SH-SY5Y (cell line): ENCODE results near the gene ADAMTS3.

Source experiments
- GATA2 ChIP-seq: IDR thresholded peaks from 2 replicates; pipeline ENCODE4 v1.6.1; 2011; ENCODE audit warnings: mild to moderate bottlenecking, low read depth, low read length
- GATA3 ChIP-seq: IDR thresholded peaks from 2 replicates; pipeline ENCODE4 v1.6.1; 2011; ENCODE audit warnings: low read depth, mild to moderate bottlenecking, low read length, moderate library complexity

GRCh38 chr4:72442147-72442546 lies 126.9 kb downstream of the ADAMTS3 start:
- TF ChIP-seq GATA2 (no peak), GATA3 (no peak)
